Ovary (tissue), 9 donors: ENCODE results near the gene LARGE1. TPM values are rescaled to one million over a fixed set of nuclear protein-coding genes. Genes with fewer than 3 reads are reported as not detected.

Source experiments
- DNase-seq, 5 donors: peaks; one replicate each; pipeline ENCODE4 v3.0.0-alpha.2; 2019 to 2020
- H3K27ac ChIP-seq, 2 donors: fragments of 200-600 bp; one replicate each; pipeline versions ENCODE4 v1.5.1 to v1.8.0; 2019 to 2022
- H3K27me3 ChIP-seq: fragments of 200-600 bp; one replicate; pipeline ENCODE4 v1.8.0; 2022
- H3K36me3 ChIP-seq: fragments of 200-600 bp; sonication (generic); one replicate; pipeline ENCODE4 v1.5.1; 2019
- H3K4me1 ChIP-seq: one replicate; pipeline ENCODE4 v1.8.1; 2013; ENCODE audit warnings: mild to moderate bottlenecking, moderate library complexity; ENCODE audit not compliant: insufficient read depth
- H3K4me3 ChIP-seq: fragments of 200-600 bp; sonication (generic); one replicate; pipeline ENCODE4 v1.5.1; 2017
- H3K9me3 ChIP-seq, 2 donors: fragments of 200-600 bp in 1 of 2; sonication (generic) in 1 of 2; one replicate each; pipeline versions ENCODE4 v1.5.1 to v1.8.1; 2013 to 2019; ENCODE audit warnings: mild to moderate bottlenecking in 1 of 2, moderate library complexity in 1 of 2
- EP300 ChIP-seq: sonication (generic); formaldehyde crosslinking; IDR thresholded peaks from one replicate; pipeline ENCODE4 v1.6.1; 2017; ENCODE audit warnings: antibody characterized with exemption
- POLR2A ChIP-seq: fragments of 450-650 bp; IDR thresholded peaks from one replicate; pipeline ENCODE4 v1.6.1; 2017; ENCODE audit warnings: antibody characterized with exemption, mild to moderate bottlenecking, moderate library complexity
- WGBS, 3 donors: extraction: QIAGEN DNeasy Blood & Tissue Kit in 1 of 3; methylation state at CpG; one replicate each; pipeline versions ENCODE4 v1.1.5 to v1.1.7; 2013 to 2017; 5-methylcytosine and 5-hydroxymethylcytosine counted together
- intact Hi-C, 4 donors: fragments of 100-400 bp; cut with DNase I; formaldehyde crosslinking; loops; one replicate each; pipeline versions ENCODE4 v1.11.0 to v1.15.1; 2022 to 2023
- polyA plus RNA-seq, 2 donors: library from polyadenylated mRNA; stranded (reverse); fragments of 200-250 nt in 1 of 2; fragments of 350-450 nt in 1 of 2; fragmentation: Illumina TruSeq in 1 of 2; extraction: RNeasy Lipid Tissue Mini Kit (QIAGEN cat#74804) in 1 of 2; gene quantifications; one replicate each; pipeline ENCODE4 v1.2.3, GENCODE V29; 2013 to 2014
- total RNA-seq, 7 donors: library from RNA; depleted of rRNA in 2 of 7; stranded (reverse); fragments of >200 nt in 2 of 7; fragmentation: NEBNext Ultra II Directional in 3 of 7; extraction: Animal tissue kit (Norgen Biotek cat#: 25700) in 3 of 7; gene quantifications; one replicate each; pipeline versions ENCODE4 v1.1.0 to v1.2.4, GENCODE V29; 2016 to 2023
- TF ChIP-seq, protein P1 (sequence below), 3 donors: fragments of 450-650 bp in 2 of 3; fragments of 200-600 bp in 1 of 3; IDR thresholded peaks; one replicate each; pipeline versions ENCODE4 v1.5.1 to v1.8.0; 2016 to 2022; ENCODE audit warnings: antibody characterized with exemption in 3 of 3, mild to moderate bottlenecking in 1 of 3
- donor health status: DM: no; HTN: no; CAD: no; lungs with moderate emphysema.
- donor health status: DM: no; HTN: no; CAD: no.
- donor health status: Bipolar disorder and iron deficiency.
- donor health status: DM: yes; HTN: yes; CAD: no.
- donor health status: DM: no; HTN: no; CAD: no.
- donor health status: DM: yes; HTN: yes; CAD: no.

Gene LARGE1
- total and polyA plus RNA-seq, 9 donors: 13.4 to 67.6 (median 36.8) TPM

GRCh38 chr22:33447733-33448132 is 472.5 kb downstream of the LARGE1 start:
- no peak for DNase-seq
- no peaks in the 10 kb centered on the region for H3K4me1 ChIP-seq
- no peaks in the 10 kb centered on the region for H3K9me3 ChIP-seq
- no peak overlapping the region for H3K27ac ChIP-seq
- H3K36me3 ChIP-seq: no peaks in the 10 kb centered on the region
- 54 to 73% (median 56%) methylated on average over 5 of the region's 5 CpGs for WGBS, 3 donors
- H3K4me3 ChIP-seq: no peak overlapping the region
- intact Hi-C loops: no loop called here
- no peaks in the 10 kb centered on the region for H3K27me3 ChIP-seq
- TF ChIP-seq POLR2A (no peak), EP300 (no peak)
- TF ChIP-seq, protein P1, sequence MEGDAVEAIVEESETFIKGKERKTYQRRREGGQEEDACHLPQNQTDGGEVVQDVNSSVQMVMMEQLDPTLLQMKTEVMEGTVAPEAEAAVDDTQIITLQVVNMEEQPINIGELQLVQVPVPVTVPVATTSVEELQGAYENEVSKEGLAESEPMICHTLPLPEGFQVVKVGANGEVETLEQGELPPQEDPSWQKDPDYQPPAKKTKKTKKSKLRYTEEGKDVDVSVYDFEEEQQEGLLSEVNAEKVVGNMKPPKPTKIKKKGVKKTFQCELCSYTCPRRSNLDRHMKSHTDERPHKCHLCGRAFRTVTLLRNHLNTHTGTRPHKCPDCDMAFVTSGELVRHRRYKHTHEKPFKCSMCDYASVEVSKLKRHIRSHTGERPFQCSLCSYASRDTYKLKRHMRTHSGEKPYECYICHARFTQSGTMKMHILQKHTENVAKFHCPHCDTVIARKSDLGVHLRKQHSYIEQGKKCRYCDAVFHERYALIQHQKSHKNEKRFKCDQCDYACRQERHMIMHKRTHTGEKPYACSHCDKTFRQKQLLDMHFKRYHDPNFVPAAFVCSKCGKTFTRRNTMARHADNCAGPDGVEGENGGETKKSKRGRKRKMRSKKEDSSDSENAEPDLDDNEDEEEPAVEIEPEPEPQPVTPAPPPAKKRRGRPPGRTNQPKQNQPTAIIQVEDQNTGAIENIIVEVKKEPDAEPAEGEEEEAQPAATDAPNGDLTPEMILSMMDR (IDR thresholded peaks at IDR 0.05): no peak

- no peak for DNase-seq
- intact Hi-C loops: no loop called here
- Histone ChIP-seq H3K27ac (no peak overlapping the region), H3K4me3 (no peak overlapping the region), H3K36me3 (no peaks in the 10 kb centered on the region), H3K27me3 (no peaks in the 10 kb centered on the region), H3K9me3 (no peaks in the 10 kb centered on the region), H3K4me1 (no peaks in the 10 kb centered on the region)
- TF ChIP-seq POLR2A: no peak
- no peak for TF ChIP-seq EP300
- TF ChIP-seq, protein P1 (IDR thresholded peaks at IDR 0.05): no peak
- WGBS, 3 donors: 42 to 53% (median 44%) methylated on average over 6 of the region's 6 CpGs
These were observed 476.6 kb downstream of the LARGE1 start for GRCh38 chr22:33443683-33444082.

DNA sequence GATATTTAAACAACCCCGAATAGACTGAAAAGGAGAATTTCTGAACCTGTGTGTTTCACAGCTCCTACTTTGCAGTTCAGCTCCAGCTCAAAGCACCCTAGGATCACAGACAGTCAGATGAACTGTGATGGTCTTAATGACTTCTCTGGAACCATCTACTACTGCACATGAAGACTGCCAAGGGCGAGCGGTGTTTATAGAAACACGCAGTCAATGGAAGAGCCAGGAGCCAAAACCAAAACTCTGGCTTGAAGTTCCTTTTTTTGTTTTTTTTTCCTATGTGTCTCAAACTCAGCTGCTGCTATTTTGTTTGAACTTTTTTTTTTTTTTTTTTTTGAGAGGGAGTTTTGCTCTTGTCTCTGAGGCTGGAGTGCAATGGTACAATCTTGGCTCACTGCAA is 479.5 kb downstream of the LARGE1 start:
- intact Hi-C loops: no loop called here
- H3K4me3 ChIP-seq: no peak overlapping the region
- DNase-seq: peak in 4 of 5 donors; percentile 31 to 52 (median 37)
- H3K36me3 ChIP-seq: no peaks in the 10 kb centered on the region
- H3K27me3 ChIP-seq: no peaks in the 10 kb centered on the region
- no peaks in the 10 kb centered on the region for H3K9me3 ChIP-seq
- 4 to 7% (median 5%) methylated on average over 4 of the region's 4 CpGs for WGBS, 3 donors
- TF ChIP-seq EP300 (no peak), POLR2A (no peak)
- TF ChIP-seq, protein P1 (IDR thresholded peaks at IDR 0.05): no peak
- H3K4me1 ChIP-seq: no peaks in the 10 kb centered on the region
- no peak overlapping the region for H3K27ac ChIP-seq

GRCh38 chr22:33438273-33438672 is 482.0 kb downstream of the LARGE1 start:
- 59 to 70% (median 60%) methylated on average over 7 of the region's 7 CpGs for WGBS, 3 donors
- Histone ChIP-seq H3K4me3 (no peak overlapping the region), H3K27me3 (no peaks in the 10 kb centered on the region), H3K27ac (no peak overlapping the region), H3K36me3 (no peaks in the 10 kb centered on the region), H3K4me1 (no peaks in the 10 kb centered on the region), H3K9me3 (no peaks in the 10 kb centered on the region)
- TF ChIP-seq EP300 (no peak), POLR2A (no peak)
- TF ChIP-seq, protein P1 (IDR thresholded peaks at IDR 0.05): no peak
- DNase-seq: peak in 1 of 5 donors; percentile 12
- intact Hi-C loops: no loop called here

GRCh38 chr22:33431300-33431699 is 489.0 kb downstream of the LARGE1 start:
- WGBS, 3 donors: 95 to 96% (median 95%) methylated on average over 3 of the region's 3 CpGs
- no peaks in the 10 kb centered on the region for H3K9me3 ChIP-seq
- TF ChIP-seq, protein P1 (IDR thresholded peaks at IDR 0.05): no peak
- no peak for TF ChIP-seq POLR2A
- TF ChIP-seq EP300: no peak
- no peak overlapping the region for H3K27ac ChIP-seq
- no peaks in the 10 kb centered on the region for H3K4me1 ChIP-seq
- intact Hi-C loops: no loop called here
- no peak overlapping the region for H3K4me3 ChIP-seq
- H3K36me3 ChIP-seq: no peaks in the 10 kb centered on the region
- no peak for DNase-seq
- H3K27me3 ChIP-seq: no peaks in the 10 kb centered on the region
